GM21786 (cell line): ENCODE data around the gene FKBP10.
A peak's percentile ranks its signal among the peaks of the same experiment; 100 is the strongest.
"Not testable (repeated sequence)": the region's sequence is repeated elsewhere in the genome, so short reads cannot be mapped to it uniquely, and the experiment has no call there.

Experiments used
- ATAC-seq: cut with Tn5 transposase; IDR thresholded peaks from one replicate; pipeline ENCODE4 v1.9.1; 2021; ENCODE audit not compliant: unreplicated experiment

The FKBP10 gene

DNA sequence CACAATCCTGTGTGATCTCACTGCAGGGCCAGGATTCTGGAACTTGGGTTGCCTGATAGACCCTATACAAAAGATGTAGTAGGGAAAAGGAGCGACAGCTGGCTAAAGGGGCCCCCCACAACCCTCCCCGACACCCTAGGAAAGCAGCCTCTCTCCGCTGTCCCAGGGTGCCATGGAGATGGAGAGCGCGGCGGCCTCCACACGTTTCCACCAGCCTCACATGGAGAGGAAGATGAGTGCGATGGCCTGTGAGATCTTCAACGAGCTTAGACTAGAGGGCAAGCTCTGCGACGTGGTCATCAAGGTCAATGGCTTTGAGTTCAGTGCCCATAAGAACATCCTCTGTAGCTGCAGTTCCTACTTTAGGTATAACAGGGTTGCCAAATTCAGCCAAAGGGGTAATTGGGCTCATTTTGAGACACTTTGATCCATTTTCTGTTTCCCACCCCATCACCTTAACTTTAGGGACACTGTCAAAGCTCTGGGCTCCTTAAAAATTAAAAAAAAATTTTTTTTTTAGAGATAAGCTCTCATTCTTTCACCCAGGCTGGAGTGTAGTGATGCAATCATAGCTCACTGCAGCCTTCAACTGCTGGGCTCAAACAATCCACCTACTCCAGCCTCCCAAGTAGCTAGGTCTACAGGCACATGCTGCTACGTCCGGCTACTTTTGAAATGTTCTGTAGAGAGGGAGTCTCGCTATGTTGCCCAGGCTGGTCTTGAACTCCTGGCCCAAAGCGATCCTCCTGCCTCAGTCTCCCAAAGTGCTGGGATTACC, 25.1 kb downstream of the FKBP10 start, which contains the start of gene KLHL10:
TSS of gene KLHL10 (plus strand) at position 65 of the 778 bp plus-strand sequence. CDS start at position 173, 108 bp downstream.
- ATAC-seq, result no peak

DNA sequence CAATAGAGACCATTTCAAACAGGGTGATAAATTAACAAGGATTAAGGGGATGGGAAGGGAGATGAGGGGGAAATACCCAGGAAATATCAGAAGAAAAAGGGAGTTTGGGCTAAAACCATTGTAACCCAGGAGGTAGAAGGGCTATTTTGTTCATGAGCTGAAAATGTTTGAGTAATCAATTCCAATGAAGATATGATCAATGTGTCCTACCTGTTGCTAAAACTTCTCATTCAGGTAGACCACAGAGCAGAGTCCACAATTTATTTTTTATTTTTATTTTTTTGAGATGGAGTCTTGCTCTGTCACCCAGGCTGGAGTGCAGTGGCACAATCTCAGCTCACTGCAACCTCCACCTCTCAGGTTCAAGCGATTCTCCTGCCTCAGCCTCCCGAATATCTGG, 26.6 kb downstream of the FKBP10 start:
- not testable (repeated sequence) for ATAC-seq

DNA sequence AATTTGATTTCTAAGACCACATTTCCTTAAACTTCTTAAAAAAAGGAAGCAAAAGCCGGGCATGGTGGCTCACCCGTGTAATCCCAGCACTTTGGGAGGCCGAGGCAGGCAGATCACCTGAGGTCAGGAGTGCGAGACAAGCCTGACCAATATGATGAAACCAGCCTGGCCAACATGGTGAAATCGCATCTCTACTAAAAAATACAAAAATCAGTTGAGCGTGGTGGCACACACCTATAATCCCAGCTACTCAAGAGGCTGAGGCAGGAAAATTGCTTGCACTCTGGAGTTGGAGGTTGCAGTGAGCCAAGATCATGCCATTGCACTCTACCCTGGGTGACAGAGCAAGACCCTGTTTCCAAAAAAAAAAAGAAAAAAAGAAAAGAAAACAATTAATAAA, 28.0 kb downstream of the FKBP10 start:
- ATAC-seq, result not testable (repeated sequence)

DNA sequence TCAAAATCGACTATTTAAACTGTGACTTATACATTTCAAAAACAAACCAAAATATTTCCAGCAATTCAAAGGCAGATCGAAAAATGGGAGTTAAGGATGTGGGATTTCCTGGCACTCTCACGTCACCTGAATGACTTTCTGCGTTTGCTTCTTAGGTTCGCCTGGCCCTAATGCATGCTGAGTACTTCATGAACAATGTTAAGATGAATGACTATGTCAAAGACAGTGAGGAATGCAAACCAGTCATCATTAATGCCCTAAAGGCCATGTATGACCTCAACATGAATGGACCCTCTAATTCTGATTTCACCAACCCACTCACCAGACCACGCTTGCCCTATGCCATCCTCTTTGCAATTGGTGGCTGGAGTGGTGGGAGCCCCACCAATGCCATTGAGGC, 32.2 kb downstream of the FKBP10 start:
- ATAC-seq, result no peak

DNA sequence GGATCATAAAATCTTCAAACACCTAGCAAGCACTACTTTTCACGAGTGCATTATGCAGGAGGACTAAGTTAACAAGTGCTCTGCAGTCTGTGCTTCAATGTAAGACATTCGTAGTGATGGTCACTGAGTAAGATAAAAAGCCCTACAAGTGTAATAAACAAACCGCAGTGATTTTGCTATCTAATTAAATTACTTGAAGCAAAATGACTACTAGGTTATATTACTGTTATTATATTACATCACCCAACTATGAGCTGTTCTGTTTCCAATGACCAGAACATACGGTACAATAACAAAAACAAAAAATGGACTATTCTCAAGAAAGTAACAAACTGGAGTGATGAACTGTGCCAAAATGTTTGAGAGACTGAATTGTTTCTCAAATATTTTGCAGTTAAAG, 36.0 kb downstream of the FKBP10 start:
- ATAC-seq, result no peak

DNA sequence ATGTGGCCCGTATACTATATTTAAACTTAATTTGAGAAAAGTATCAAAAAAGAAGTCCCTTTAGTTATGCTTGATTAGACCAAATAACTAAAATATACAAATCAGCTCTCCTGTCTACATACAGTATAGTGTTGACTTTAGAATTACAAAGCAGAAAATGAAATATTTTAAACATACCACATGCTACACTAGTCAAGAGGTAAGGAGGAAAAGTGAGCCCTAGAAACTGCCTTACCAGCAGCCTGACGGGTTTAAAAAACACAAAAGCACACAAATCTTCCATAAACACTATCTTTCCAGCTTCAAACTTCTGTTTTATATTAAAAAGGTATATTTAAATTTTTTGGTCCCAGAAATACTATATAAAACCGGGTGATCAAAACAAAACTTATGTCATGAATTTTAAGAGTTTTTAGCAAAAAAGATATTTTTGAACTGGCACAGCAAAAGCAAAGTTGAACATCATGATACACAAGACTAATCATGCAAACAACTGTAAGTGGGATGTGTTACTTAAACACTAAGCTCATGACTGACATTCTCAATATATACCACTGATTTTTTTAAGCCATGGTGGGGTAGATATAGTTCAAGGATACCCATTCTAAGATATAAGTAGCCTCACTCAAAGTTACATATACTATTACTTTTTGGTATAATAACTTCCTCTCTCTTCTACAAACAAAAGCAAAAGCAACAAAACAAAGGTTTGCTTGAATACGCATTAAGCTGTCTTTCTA, 36.6 kb downstream of the FKBP10 start:
- no peak for ATAC-seq

DNA sequence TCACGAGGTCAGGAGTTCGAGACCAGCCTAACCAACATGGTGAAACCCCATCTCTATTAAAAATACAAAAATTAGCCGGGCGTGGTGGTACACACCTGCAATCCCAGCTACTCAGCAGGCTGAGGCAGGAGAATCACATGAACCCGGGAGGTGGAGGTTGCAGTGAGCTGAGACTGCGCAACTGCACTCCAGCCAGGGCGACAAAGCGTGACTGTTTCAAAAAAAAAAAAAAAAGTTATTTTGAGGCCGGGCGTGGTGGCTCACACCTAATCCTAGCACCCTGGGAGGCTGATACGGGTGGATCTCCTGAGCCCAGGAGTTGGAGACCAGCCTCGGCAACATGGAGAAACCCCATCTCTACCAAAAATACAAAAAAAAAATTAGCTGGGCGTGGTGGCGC, 38.6 kb downstream of the FKBP10 start:
- not testable (repeated sequence) for ATAC-seq

DNA sequence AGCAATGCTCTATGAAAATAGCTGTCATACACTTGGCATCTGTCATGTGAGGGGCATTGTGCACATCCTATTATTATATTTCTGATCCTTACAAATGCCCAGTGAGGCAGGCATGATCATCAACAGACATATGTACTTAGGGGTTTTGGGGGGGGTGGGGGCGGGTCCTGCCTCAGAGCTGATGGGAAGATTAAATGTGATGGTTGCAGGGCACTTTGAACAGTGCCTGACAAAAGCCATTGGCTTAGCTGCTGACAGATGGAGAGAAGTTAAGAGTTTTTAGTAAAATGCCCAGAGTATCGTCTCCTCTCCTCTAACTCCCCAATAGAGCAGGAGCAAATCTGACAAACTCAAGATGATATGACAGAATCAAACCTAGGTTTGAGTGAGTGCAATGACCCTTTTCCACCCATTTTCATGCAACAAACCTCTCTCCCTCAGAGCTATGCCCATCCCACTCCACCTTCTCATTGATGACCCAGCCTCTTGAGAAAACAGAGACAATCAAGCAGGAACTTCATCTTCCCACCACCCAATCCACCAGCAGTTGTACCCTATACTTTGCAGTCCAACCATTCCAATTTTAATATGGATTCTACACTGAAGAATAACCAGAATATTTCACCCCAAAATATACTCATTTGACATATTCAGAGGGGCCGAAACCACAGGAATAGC, 47.6 kb downstream of the FKBP10 start:
- no peak for ATAC-seq

DNA sequence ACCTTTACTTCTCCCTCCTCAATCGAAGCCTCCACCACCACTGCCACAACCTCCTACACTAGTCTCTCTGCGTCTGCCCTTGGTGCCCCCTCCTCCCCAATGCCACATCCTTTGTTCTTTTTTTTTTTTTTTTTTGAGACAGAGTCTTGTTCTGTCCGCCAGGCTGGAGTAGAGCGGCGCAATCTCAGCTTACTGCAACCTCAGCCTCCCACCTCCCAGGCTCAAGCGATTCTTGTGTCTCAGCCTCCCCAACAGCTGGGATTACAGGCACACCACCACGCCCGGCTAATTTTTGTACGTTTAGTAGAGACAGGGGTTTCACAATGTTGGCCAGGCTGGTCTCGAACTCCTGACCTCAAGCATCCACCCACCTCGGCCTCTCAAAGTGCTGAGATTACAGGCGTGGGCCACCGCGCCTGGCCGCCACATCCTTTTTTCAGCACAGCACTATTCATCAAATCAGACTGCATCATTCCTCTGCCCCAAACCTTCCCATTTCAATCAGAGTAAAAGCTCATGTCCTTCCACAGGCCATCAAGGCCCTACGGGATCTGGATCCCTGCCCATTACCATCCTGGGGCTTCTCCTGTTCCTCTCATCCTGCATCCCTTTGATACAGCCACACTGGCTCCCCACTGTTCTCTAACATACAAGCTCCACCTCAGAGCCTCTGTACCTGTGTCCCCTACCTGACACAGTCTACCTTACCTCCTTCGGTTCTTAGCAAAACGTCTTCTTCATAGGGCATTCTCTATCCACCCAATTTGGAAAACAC, 50.5 kb downstream of the FKBP10 start:
- no peak for ATAC-seq

DNA sequence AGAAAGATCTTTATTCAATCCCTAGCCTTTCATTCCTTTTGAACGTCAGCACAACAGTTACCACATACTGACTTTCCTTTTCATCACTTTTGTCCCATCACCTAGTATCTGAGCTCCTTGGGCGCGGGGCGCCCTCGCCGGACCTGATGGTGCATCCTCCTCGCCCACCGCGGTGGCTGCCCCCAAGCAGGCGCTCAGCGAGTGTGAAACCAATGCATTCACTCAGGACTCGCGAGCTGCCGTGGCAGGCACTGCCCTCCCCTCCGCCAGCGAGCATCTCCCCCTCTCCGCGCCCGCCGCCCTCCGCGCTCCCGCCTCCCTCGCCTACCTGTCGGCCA, 51.7 kb downstream of the FKBP10 start:
- peak; percentile 8 for ATAC-seq

DNA sequence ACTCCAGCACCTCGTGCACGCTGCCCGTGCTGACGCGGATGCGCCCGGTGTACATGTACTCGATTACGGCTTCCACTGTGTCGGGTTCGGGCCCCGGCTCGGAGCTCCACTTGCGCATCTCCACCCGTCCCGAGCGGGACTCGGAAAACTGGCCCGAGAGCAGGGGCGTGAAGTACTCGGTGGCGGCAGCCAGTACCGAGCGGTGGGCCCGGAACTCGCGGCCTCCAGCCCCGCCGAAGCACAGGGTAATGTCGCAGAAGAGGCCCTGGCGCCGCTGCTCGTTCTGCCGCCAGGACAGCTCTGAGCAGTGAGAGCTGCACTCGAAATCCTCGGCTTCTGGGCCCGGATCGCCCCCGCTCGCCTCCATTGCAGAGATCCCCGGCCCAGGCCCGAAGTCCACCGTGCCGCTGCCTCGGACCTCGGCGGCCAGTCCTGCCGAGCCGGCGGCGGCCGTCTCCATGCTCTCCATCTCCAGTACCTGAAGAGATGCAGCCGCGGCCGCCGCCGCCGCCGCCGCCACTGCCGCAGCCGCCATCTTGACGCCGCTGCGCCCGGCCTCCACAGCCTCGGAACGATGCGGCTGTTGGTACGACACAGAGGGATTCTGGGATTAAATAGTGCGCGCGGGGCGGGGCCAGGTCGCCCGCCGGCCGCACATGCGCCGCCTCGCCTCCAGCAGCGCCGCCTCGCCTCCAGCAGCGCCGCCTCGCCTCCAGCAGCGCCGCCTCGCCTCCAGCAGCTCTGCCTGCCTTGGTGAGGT, 52.2 kb downstream of the FKBP10 start, which contains the start of gene KLHL11:
TSS of gene KLHL11 (minus strand) at position 588 of the 760 bp plus-strand sequence. CDS start at position 535, 53 bp downstream.
- peak; percentile 91 for ATAC-seq

DNA sequence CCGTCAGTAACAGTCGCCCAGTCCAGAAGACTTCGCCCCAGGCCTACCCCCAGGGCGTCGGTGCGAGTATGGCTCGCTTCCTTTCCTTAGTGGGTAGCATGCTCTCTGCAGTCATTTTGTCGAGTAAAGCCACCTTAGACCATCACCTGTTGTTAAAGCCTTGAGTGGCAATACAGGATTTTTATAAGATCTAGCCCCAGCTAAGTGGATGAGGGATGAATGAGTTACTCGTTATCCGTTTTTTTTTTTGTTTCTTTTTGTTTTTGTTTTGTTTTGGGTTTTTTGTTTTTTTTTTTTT, 52.7 kb downstream of the FKBP10 start:
- no peak for ATAC-seq

DNA sequence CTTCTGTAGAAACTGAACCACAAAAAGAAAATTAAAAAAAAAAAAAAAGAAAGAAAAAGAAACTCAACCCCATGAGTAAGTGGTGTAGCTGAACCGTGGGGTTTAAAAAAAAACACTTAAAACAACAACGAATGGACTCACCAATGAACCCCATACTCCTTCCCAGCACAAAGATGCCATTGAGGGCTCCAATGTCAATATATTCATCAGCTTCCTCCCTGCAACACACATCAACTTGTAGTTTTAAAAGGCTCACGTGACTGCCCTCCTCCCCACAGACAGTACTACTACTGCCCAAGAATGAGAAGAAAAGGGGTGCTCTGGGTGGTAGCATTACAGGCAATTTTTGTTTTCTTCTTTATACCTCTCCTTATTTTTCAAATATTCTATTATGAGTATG, 55.8 kb downstream of the FKBP10 start:
- ATAC-seq, result no peak

DNA sequence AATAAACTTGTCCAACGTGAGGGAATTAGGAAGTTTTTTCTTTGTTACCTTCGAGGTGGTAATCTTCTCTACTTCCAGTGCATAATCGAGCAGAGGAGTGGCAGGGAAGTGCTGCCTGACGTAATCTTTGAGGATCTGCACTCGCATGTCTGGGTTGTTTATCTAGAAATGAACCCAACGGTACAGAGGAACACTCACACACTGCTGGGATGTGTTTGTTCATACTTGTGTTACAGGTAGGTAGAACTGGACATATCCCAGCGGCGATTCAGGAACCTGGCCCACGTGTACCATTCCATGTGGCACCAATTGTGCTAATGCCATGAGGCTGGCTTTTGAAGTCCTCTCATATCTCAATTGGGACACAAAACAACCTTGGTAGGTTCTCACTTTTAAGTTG, 56.6 kb downstream of the FKBP10 start:
- ATAC-seq, result no peak

DNA sequence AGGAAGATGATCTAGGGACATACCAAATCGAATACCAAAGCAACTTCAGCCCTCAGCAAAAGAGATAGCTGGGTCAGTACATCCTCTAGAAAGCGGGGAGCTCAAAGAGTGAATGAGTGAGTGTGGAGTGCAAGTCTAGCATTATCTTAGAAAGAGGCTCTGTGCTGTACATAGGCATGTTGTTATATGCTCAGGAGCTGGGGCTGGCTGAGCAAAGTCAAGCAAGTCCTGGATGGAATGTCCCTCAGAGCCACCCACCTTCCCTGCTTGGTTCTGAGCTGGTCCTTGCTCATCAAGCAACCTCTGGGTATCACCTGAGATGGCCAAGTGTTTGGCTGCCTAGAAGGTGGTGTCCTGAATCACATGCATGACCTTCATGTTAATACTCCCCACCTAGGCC, 57.3 kb downstream of the FKBP10 start:
- ATAC-seq, result no peak

DNA sequence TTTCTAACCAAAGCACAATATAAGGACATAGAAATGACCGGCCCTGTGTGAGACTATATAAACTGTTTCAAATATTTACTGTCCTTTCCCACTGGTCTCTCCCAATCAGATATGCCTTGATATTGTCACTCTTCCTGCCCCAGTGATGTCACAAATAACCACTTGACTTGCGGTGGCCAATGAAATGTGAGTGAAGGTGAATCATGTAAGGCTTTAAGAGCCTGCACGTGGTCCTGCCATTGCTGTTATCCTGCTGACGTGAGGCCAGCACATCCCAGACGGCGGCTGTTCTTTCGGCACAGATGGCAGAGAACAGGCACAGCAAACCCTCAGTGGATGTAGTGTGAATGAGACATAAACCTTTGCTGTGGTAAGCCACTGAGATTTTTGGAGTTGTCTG, 57.8 kb downstream of the FKBP10 start:
- no peak for ATAC-seq

DNA sequence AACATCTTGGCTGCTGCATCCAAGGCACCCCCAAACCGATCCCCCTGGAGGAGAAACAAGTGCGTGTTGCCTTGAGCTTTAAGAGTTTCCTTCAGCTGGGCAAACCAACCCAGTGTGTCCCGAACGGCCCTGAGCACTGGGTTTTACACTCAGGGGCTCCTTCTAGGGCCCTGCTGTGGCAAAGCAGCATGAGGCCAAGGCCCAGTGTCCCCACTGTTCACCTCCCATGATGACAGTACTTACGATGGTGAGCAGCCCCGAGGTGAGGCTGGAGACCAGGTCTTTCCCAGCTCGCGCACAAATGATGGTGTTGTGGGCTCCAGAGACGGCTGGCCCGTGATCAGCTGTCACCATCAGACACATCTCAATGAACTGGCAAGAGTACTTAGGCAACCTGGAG, 59.0 kb downstream of the FKBP10 start:
- no peak for ATAC-seq
